ENCODE data around the gene KLHL14.

GRCh38 chr18:32764611-32765244 is 8.1 kb downstream of the KLHL14 start:
- no peak for TF ChIP-seq YY1 (IDR thresholded peaks at IDR 0.05; ENCODE audit: insufficient read depth, insufficient read length)
- TF ChIP-seq ZNF274 (IDR thresholded peaks at IDR 0.05; ENCODE audit: low read depth, low read length) = no peak
